Heart left ventricle (tissue), 16 donors: ENCODE results near the gene SORCS2. TPM values are rescaled to one million over a fixed set of nuclear protein-coding genes. Genes with fewer than 3 reads are reported as not detected.
A peak's percentile ranks its signal among the peaks of the same experiment; 100 is the strongest.

Experiments used
- ATAC-seq, 4 donors: fragments of 200-7000 bp; cut with Tn5 transposase; one replicate each; pipeline ENCODE4 v1.9.1; 2020 to 2022; ENCODE audit warnings: moderate library complexity in 4 of 4, mild to moderate bottlenecking in 3 of 4, moderate number of reproducible peaks in 1 of 4
- DNase-seq, 5 donors: peaks; one replicate each; pipeline ENCODE4 v3.0.0-alpha.2; 2020
- H3K27ac ChIP-seq, 12 donors: fragments of 200-600 bp; sonication (generic) in 4 of 12; one replicate each; pipeline versions ENCODE4 v1.5.0 to v1.8.0; 2016 to 2022; ENCODE audit warnings: mild to moderate bottlenecking in 2 of 12
- H3K27me3 ChIP-seq, 9 donors: fragments of 200-600 bp; sonication (generic) in 2 of 9; one replicate each; pipeline versions ENCODE4 v1.5.1 to v1.8.0; 2016 to 2022; ENCODE audit warnings: mild to moderate bottlenecking in 3 of 9
- H3K36me3 ChIP-seq, 9 donors: fragments of 200-600 bp; sonication (generic) in 2 of 9; one replicate each; pipeline versions ENCODE4 v1.5.0 to v1.8.0; 2018 to 2022; ENCODE audit warnings: mild to moderate bottlenecking in 2 of 9
- H3K4me1 ChIP-seq, 12 donors: fragments of 200-600 bp; sonication (generic) in 4 of 12; one replicate each; pipeline versions ENCODE4 v1.5.0 to v1.8.0; 2016 to 2022; ENCODE audit warnings: mild to moderate bottlenecking in 3 of 12
- H3K4me3 ChIP-seq, 12 donors: fragments of 200-600 bp; sonication (generic) in 4 of 12; one replicate each; pipeline versions ENCODE4 v1.5.0 to v1.8.0; 2017 to 2022; ENCODE audit warnings: mild to moderate bottlenecking in 9 of 12, moderate library complexity in 4 of 12
- H3K9me3 ChIP-seq, 12 donors: fragments of 200-600 bp; sonication (generic) in 4 of 12; one replicate each; pipeline versions ENCODE4 v1.5.0 to v1.8.0; 2016 to 2022; ENCODE audit warnings: mild to moderate bottlenecking in 1 of 12
- POLR2A ChIP-seq, 2 donors: fragments of 450-650 bp; IDR thresholded peaks; one replicate each; pipeline ENCODE4 v1.6.1; 2017; ENCODE audit warnings: antibody characterized with exemption in 2 of 2, mild to moderate bottlenecking in 2 of 2, moderate library complexity in 2 of 2
- WGBS, 4 donors: extraction: QIAGEN DNeasy Blood & Tissue Kit in 2 of 4; methylation state at CpG; one replicate each; pipeline versions ENCODE4 v1.1.5 to v1.1.7; 2013 to 2018; 5-methylcytosine and 5-hydroxymethylcytosine counted together
- intact Hi-C, 10 donors: fragments of 100-400 bp; cut with DNase I; formaldehyde crosslinking; loops; one replicate each; pipeline versions ENCODE4 v1.11.1 to v1.14.2; 2022
- polyA plus RNA-seq, 2 donors: library from polyadenylated mRNA; stranded (reverse); fragments of 200-250 nt; gene quantifications; one replicate each; pipeline ENCODE4 v1.2.3, GENCODE V29; 2013
- total RNA-seq, 9 donors: library from RNA; depleted of rRNA in 2 of 9; stranded (reverse); fragments of >200 nt in 2 of 9; fragmentation: NEBNext Ultra II Directional in 3 of 9; extraction: Animal tissue kit (Norgen Biotek cat#: 25700) in 3 of 9; gene quantifications; one replicate each; pipeline versions ENCODE4 v1.1.0 to v1.2.4, GENCODE V29; 2016 to 2023
- TF ChIP-seq, protein P1 (sequence below), 12 donors: fragments of 200-600 bp; sonication (generic) in 4 of 12; IDR thresholded peaks; one replicate each; pipeline versions ENCODE4 v1.5.0 to v1.8.0; 2018 to 2022; ENCODE audit warnings: antibody characterized with exemption in 12 of 12, mild to moderate bottlenecking in 5 of 12
- donor health status: ischemic (EF 13 %, LVEDD 7.1; RV severe dilation, severe dysfunction).
- donor health status: healthy with polysubstance abuse.
- donor health status: DM: no; HTN: yes; CAD: no.
- donor health status: DM: no; HTN: no; CAD: no.
- donor health status: ischemic (EF 25% LVEDD 6.9; RV normal size, moderate dysfunction).
- donor health status: ischemic (EF 25% LVEDD 5.7; RV mildly dilated, moderate dysfunction).
- donor health status: healthy.
- donor health status: DM: yes; HTN: yes; CAD: no.
- donor health status: ischemic (EF 35%, LVEDD 5.7; RV mildly dilated, moderate dysfunction).
- donor health status: nonischemic (EF 11% LVEDD 7.7; RV severe dilation, severe dysfunction).
- donor health status: DM: yes; HTN: yes; CAD: no.
- donor health status: PGD.
- donor health status: ischemic (EF 29% LVEDD 5.4; RV normal size, mild dysfunction).
- donor health status: nonischemic (EF 23%, LVEDD 6.1; RV moderate dilation, normal function).

SORCS2 gene
- total and polyA plus RNA-seq, 11 donors: 0.28 to 5.5 (median 2.4) TPM

DNA sequence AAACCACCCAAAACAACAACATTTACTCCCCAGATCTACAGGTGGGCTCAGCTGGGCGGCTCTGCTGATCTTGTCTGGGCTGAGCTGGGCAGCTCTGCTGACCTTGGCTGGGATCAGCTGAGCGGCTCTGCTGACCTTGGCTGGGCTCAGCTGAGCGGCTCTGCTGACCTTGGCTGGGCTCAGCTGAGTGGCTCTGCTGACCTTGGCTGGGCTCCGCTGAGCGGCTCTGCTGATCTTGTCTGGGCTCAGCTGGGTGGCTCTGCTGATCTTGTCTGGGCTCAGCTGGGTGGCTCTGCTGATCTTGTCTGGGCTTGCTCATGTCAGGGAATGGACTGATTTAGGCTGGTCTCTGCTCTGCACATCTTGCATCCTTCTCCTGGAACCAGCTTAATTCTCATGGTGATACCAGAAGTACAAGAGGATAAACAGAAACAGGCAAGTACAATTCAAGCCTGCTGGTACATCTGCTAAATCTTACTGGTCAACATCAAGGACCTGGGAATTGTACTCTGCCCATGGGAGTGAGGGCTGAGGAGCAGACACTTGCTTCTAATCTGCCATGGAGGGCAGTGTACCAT is 490.9 kb downstream of the SORCS2 start:
- intact Hi-C loops: no loop called here
- Histone ChIP-seq H3K27me3 (no peaks in the 10 kb centered on the region), H3K27ac (no peak overlapping the region), H3K36me3 (no peaks in the 10 kb centered on the region), H3K4me3 (no peak overlapping the region), H3K9me3 (peaks cover 0 to 20% (median 5%) of the 10 kb centered on the region in 12 donors), H3K4me1 (peaks cover 0 to 3% (median 0%) of the 10 kb centered on the region in 12 donors)
- DNase-seq: no peak
- WGBS, 4 donors: 66 to 95% (median 69%) methylated on average over 4 to 5 of the region's 5 CpGs
- ATAC-seq: no peak
- no peak for TF ChIP-seq POLR2A (IDR thresholded peaks at IDR 0.05)
- TF ChIP-seq, protein P1, sequence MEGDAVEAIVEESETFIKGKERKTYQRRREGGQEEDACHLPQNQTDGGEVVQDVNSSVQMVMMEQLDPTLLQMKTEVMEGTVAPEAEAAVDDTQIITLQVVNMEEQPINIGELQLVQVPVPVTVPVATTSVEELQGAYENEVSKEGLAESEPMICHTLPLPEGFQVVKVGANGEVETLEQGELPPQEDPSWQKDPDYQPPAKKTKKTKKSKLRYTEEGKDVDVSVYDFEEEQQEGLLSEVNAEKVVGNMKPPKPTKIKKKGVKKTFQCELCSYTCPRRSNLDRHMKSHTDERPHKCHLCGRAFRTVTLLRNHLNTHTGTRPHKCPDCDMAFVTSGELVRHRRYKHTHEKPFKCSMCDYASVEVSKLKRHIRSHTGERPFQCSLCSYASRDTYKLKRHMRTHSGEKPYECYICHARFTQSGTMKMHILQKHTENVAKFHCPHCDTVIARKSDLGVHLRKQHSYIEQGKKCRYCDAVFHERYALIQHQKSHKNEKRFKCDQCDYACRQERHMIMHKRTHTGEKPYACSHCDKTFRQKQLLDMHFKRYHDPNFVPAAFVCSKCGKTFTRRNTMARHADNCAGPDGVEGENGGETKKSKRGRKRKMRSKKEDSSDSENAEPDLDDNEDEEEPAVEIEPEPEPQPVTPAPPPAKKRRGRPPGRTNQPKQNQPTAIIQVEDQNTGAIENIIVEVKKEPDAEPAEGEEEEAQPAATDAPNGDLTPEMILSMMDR (IDR thresholded peaks at IDR 0.05): no peak

DNA sequence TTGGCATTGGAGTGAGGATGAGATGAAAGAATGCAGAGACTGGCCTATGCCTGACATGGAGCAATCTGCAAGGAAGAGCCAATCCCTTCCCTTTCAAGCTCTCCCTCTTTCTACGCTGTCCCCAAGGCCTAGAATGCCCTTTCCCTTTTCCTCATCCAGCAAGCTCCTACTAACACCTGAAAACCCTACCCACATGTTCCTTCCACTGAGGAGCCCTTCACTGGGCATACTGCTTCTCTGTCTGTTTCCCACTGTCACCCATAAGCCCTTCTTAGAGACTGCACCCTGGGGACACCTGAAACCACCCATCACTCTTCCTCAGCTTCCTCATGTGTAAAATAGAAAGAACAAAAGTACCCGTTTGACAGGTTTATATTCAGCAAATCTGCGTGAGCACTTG is 492.0 kb downstream of the SORCS2 start:
- peak in 1 of 5 donors; percentile 1 for DNase-seq
- no peak overlapping the region for H3K27ac ChIP-seq
- no peak overlapping the region for H3K4me3 ChIP-seq
- no peak for TF ChIP-seq POLR2A (IDR thresholded peaks at IDR 0.05)
- TF ChIP-seq, protein P1 (IDR thresholded peaks at IDR 0.05): no peak
- peaks cover 0 to 20% (median 5%) of the 10 kb centered on the region in 12 donors for H3K9me3 ChIP-seq
- intact Hi-C loops: no loop called here
- WGBS, 4 donors: 88 to 89% (median 89%) methylated on average over 3 of the region's 3 CpGs
- H3K36me3 ChIP-seq: no peaks in the 10 kb centered on the region
- no peaks in the 10 kb centered on the region for H3K27me3 ChIP-seq
- H3K4me1 ChIP-seq: peaks cover 0 to 2% (median 0%) of the 10 kb centered on the region in 12 donors
- ATAC-seq: no peak

DNA sequence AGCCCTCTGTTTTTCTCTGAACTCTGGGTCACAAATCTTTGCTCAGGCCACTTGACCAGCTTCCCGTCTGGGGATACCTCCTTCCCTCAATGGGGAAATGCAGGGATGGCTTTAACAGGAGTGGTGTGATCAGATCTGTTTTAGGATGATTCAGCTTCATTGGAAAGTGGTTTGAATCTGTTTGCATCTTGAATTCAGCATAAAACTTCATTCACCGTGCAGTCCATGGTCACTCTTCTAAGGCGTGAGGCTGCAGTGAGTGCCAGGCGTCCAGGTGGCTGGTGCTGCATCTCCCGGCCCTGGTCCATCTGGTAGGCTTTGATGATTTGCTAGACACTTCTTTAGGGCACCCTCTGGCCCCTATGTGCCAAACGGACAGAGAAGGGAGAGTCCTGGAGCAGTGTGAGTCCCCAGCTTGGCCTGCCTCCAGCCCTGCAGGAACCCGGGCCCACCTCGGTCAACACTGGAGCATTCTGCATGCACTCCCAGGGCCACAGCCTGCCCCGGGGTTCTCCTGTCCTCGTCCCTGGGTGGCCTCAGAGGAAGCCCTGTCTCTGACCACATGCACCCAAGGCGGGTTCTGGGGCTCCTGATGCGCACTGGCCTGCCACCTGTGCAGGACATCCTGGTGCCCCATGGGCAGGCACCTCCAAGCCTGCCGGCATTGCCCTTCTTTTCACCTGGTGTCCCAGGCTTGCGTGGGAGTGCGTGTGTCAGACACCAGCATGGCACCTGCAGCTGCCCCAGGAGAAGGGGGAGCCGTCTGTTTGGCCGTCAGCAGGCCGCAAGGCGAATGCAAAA is 493.9 kb downstream of the SORCS2 start:
- H3K4me1 ChIP-seq: no peaks in the 10 kb centered on the region
- peaks cover 0 to 20% (median 5%) of the 10 kb centered on the region in 12 donors for H3K9me3 ChIP-seq
- no peak for TF ChIP-seq POLR2A (IDR thresholded peaks at IDR 0.05)
- TF ChIP-seq, protein P1 (IDR thresholded peaks at IDR 0.05): no peak
- intact Hi-C loops: no loop called here
- no peak overlapping the region for H3K4me3 ChIP-seq
- H3K27ac ChIP-seq: no peak overlapping the region
- peak in 1 of 5 donors; percentile 21 for DNase-seq
- ATAC-seq: no peak
- no peaks in the 10 kb centered on the region for H3K27me3 ChIP-seq
- H3K36me3 ChIP-seq: no peaks in the 10 kb centered on the region
- WGBS, 4 donors: 78 to 88% (median 85%) methylated on average over 14 to 19 of the region's 19 CpGs

DNA sequence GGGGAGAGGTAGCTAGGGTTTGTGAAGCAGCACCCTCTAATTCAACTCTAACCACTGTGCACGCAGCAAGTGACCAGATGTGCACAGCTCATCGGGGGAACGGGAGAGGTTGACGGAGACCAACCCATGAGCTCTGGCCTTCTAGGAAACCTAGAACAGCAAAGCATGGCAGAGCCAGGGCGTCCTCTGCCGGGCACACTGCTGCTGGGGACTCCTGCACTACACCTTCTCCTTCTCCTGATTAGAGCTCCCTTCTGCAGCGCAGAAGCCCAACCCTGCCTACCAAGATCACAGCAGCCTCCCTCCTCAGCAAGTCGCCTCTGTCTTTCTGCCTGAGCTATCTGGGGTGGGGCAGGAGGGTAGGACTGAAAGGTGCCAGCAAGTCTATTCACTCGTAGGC is 494.7 kb downstream of the SORCS2 start:
- Histone ChIP-seq H3K4me1 (peaks cover 0 to 2% (median 0%) of the 10 kb centered on the region in 12 donors), H3K27me3 (no peaks in the 10 kb centered on the region), H3K36me3 (no peaks in the 10 kb centered on the region), H3K27ac (no peak overlapping the region), H3K4me3 (no peak overlapping the region), H3K9me3 (peaks cover 0 to 19% (median 5%) of the 10 kb centered on the region in 12 donors)
- no peak for TF ChIP-seq POLR2A (IDR thresholded peaks at IDR 0.05)
- TF ChIP-seq, protein P1 (IDR thresholded peaks at IDR 0.05): no peak
- 86 to 92% (median 89%) methylated on average over 6 to 9 of the region's 9 CpGs for WGBS, 4 donors
- DNase-seq (no peak), ATAC-seq (no peak)
- intact Hi-C loops: no loop called here
